ENCODE measurements around the gene LIFR.
"Not testable (repeated sequence)": the region's sequence is repeated elsewhere in the genome, so short reads cannot be mapped to it uniquely, and the experiment has no call there.

LIFR gene

DNA sequence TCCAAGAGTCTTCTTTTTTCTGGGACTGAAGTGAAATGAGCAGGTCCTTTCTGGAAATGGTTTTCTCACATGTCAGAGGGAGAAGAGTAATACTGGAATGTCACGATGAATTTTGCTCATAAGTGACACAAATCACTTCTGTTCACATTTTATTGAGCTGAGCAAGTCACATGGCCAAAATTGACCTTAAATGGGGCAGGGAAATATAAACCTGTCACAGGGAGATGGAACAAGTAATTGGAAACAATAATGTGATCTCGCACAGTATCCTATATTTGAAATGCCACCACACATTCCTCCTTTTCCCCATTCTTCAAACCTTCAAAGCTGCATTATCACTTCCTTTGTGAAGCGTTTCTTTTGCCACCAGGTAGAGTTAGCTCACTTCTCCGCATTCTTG lies 25.2 kb upstream of the LIFR start:
- DNase-seq (ENCODE audit: low read depth in 2 of 2) = no peak

- no peak for DNase-seq (ENCODE audit: low read depth in 2 of 2)
Measured at GRCh38 chr5:38579105-38579504, 22.7 kb upstream of the LIFR start.

- DNase-seq (ENCODE audit: low read depth in 2 of 2) = no peak
Measured at GRCh38 chr5:38576961-38577684, 20.7 kb upstream of the LIFR start.

- no peak for DNase-seq (ENCODE audit: low read depth in 2 of 2)
Measured at GRCh38 chr5:38576442-38576841, 20.0 kb upstream of the LIFR start.

- no peak for DNase-seq (ENCODE audit: low read depth in 2 of 2)
Measured at GRCh38 chr5:38575476-38575875, 19.0 kb upstream of the LIFR start.

- no peak for DNase-seq (ENCODE audit: low read depth in 2 of 2)
Measured at GRCh38 chr5:38574009-38574408, 17.6 kb upstream of the LIFR start.

DNA sequence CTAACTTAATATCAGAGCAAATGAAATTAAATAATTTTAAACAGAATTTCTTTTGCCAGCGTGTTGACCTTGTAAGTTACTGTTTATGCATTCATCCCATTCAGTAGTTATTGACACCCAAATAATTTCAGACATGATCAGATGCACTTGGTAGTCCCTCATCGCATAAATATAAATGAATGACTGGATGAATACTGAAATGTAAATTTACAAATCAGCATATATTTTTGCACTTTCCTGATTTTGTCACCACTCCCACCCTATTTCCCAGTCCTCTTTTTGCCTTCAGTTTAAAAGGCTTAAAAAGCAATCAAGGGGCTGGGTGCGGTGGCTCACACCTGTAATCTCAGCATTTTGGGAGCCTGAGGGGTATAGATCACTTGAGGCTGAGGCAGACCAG lies 17.1 kb upstream of the LIFR start:
- no peak for DNase-seq (ENCODE audit: low read depth in 2 of 2)

DNA sequence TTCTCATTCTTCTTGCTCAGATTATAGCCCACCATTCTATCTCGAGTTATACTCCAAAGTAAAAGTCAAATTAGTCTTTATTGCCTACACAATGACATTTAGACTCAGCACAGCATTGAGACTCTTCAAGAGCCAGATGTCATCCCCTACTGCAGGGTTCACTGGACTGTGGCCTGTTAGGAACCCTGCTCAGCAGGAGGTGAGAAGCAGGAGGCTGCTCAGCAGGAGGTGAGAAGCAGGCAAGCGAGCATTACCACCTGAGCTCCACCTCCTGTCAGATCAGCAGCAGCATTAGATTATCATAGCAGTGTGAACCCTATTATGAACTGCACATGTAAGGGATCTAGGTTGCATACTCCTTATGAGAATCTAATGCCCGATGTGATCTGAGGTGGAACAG lies 12.7 kb upstream of the LIFR start:
- DNase-seq (ENCODE audit: low read depth in 2 of 2) = no peak

DNA sequence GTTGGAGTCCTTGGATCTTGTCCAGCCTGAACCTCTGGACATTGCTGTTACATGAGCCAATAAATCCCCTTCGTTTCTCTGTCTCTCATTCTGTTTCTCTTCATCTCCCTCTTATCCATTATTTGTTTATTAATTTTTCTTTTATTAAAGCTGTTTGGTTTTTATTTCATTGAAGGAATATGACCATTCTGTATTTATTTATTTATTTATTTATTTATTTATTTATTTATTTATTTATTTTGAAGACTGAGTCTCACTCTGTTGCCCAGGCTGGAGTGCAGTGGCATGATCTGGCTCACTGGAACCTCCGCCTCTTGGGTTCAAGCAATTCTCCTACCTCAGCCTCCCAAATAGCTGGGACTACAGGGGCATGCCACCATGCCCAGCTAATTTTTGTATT lies 10.9 kb upstream of the LIFR start:
- not testable (repeated sequence) for DNase-seq (ENCODE audit: low read depth in 2 of 2)

GRCh38 chr5:38563624-38564023 lies 7.2 kb upstream of the LIFR start:
- no peak for DNase-seq (ENCODE audit: low read depth in 2 of 2)

DNA sequence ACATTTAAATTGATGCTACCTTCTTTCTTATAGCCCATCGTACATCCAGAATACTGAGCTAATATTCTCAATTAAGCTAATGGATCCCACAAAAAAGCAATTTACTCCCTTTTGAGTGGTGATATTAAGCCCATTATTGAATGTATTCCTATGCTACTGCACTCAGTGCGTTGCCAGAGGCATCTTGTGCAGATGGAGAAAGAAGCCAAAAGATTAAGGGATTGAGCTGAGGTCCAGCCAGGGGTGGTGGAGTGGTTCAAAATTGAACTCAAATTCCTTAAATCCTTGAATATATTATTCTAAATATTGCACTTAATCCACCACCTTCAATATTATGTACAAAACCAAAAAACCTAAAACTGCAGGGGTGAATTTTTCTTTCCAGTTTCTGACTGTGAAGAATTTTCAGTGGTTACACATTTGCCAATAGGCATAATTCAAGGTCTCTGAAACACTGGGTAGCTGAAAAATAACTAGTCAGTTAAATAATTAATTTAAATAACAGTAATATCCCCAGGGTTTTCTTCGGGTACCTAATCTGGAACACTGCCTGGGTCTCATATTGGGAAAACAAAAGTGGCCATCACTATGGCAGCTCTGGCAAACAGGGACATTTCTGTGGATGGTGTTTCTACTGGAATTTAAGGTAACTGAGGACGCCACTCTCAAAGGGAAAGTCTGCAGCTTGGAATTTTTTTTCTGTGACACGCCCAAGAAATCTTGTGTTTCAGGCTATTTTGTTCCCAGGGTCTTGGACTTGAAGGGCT lies 6.2 kb upstream of the LIFR start:
- DNase-seq (ENCODE audit: low read depth in 2 of 2) = no peak

GRCh38 chr5:38559428-38559827 lies 3.0 kb upstream of the LIFR start:
- DNase-seq (ENCODE audit: low read depth in 2 of 2) = no peak

DNA sequence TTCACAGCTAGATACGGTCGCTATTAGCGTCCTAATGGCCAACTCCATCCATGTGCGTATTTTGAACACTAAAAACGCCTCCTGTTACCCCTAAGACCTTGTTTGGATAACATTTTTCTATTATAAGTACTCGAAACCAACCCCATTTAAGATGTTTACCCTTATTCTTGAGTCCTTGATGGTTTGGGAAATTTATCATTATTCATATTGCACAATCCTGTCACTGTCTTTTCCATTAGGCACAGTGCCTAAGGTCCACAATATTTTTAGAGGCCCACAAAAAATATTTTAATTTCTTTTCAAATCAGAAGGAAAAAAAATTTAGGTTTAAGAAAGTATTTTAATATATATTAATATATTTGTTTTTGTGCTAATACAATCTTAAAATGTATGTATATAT lies 1.3 kb upstream of the LIFR start:
- DNase-seq (ENCODE audit: low read depth in 2 of 2) = no peak

- no peak for DNase-seq (ENCODE audit: low read depth in 2 of 2)
Measured at GRCh38 chr5:38557308-38557710, 863 bp upstream of the LIFR start.

DNA sequence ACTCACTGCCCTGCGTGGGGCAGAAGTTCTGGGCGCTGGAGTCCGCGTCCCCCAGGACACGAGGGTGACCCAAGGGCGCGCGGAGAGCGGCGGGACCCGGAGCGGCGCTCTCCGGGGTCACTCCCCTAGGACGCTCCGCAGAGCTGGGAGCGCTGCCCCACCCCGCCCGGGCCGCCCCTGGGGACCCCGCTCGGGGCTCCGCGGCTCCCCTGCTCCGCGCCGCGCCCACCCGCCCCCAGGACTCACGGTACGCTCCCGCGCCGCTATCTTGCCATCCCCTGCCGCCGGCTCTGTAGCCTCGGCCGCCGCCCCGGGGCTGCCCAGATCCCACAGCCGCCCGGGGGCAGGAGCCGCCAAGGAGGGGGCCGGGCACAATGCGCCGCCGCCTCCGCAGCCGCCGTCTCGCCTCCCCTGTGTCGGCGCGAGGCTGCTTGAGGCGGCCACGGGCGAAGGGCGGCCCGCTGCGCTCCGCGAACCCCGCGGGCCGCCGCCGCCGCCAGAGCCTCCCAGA lies 303 bp downstream of the LIFR start:
- DNase-seq (ENCODE audit: low read depth in 2 of 2) = no peak

GRCh38 chr5:38555354-38556087 lies 925 bp downstream of the LIFR start:
- DNase-seq (ENCODE audit: low read depth in 2 of 2) = no peak

- DNase-seq (ENCODE audit: low read depth in 2 of 2) = no peak
Measured at GRCh38 chr5:38554861-38555260, 1.6 kb downstream of the LIFR start.

- DNase-seq (ENCODE audit: low read depth in 2 of 2) = no peak
Measured at GRCh38 chr5:38554403-38554802, 2.0 kb downstream of the LIFR start.

DNA sequence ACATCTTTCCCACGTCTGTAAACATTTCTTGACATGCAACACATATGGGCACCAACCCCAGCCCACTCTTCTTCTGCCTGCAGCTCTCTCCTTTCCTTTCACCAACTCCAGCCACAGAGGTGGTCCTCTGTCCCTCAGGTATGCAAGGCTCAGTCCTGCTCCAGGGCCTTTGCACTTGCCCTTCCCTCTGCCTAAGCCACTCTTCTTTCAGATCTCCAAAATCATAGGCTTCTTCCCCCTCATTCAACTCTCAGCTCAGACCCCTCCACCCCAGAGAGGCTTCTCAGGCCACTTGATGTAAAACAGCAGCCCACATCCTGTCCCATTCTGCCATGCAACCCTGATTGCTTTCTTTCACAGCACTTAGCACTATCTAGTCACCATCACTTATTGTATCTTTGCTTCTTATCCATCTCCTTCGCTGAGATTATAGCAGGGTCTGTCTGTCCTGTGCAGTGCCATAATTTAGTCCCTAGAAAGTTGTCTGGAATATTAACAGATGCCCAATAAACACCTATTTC lies 3.4 kb downstream of the LIFR start:
- DNase-seq (ENCODE audit: low read depth in 2 of 2) = no peak

DNA sequence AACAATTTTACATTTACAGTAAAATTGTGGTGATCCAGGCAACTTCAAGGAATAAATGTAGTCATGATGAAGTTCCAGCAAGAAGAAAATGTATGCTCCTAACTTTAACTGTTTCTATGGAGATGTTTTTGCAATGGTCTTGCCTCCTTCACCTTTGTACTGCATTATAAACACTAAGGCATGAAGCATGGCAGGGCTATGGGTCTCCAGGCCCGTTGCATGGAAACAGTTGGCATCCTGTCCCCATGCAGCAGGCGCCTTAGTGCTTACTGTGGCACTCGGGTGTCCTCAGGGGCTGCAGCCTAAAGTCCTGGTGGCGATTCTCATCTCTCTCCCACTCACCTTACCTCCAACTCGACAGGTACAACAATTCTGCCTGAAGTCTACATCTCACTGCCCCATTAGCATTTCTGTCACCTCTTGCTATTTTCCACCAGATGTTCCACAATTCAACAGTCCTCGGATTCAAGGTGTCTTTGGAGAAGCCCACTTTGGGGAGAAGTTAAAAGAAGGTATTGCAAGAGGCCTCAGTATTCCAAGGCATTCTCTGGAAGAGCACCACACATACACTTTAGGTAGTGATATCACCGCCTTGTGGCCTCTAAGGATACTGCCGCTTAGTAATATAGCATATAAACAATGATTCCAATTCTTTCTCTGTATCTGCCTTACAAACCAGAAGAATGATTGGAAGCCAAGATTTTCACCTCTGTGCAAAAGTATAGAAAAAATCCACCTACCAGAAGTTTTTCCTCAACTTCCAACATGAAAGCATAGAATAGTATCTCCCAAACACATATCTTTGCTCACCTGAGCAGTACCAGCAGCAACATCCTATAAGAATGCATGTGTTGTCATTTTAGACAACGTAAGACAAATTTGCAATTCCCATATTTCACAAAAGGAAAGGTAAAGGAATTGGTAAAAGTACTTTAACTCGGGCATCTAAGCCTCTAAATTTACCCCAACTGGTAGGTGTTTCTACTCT lies 5.1 kb downstream of the LIFR start:
- no peak for DNase-seq (ENCODE audit: low read depth in 2 of 2)

Measured in stimulated activated CD8-positive, alpha-beta memory T cell treated with anti-CD3 and anti-CD28 coated beads, Interleukin-2, amount 100 ng/mL, for 48 hours (primary cell).